ENCODE measurements around the gene MEP1A.

MEP1A gene

DNA sequence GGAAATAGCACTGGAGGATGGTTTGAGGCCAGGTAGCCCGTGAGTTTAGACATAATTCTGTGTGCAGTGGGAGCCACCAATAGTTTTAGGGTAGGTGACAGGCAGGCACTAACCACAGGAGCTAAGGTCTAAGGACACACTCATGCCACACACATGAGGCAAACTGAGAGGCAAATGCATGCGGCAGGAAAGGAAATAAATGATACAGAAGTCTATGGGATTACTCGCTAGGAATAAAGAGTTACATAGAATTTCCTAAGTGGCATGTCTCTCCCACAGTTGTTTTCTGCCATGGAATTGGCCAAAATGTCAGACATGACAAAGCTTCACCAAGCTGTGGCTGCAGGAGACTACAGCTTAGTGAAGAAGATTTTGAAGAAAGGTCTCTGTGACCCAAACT, 41.5 kb upstream of the MEP1A start:
- no peak overlapping the region for H3K27ac ChIP-seq
- CTCF ChIA-PET = interaction anchor here (0.6 kb wide), 1 partner anchor 476 kb away, joined by 6 read pairs; no protein-coding TSS in a partner anchor
- TF ChIP-seq, protein P1, sequence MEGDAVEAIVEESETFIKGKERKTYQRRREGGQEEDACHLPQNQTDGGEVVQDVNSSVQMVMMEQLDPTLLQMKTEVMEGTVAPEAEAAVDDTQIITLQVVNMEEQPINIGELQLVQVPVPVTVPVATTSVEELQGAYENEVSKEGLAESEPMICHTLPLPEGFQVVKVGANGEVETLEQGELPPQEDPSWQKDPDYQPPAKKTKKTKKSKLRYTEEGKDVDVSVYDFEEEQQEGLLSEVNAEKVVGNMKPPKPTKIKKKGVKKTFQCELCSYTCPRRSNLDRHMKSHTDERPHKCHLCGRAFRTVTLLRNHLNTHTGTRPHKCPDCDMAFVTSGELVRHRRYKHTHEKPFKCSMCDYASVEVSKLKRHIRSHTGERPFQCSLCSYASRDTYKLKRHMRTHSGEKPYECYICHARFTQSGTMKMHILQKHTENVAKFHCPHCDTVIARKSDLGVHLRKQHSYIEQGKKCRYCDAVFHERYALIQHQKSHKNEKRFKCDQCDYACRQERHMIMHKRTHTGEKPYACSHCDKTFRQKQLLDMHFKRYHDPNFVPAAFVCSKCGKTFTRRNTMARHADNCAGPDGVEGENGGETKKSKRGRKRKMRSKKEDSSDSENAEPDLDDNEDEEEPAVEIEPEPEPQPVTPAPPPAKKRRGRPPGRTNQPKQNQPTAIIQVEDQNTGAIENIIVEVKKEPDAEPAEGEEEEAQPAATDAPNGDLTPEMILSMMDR (conservative IDR thresholded peaks at IDR 0.05; ENCODE audit: low read depth) = no peak
- POLR2A ChIA-PET (ENCODE audit: low non-redundant PET) = no interaction called here
- DNase-seq (ENCODE audit: low spot score) = no peak

DNA sequence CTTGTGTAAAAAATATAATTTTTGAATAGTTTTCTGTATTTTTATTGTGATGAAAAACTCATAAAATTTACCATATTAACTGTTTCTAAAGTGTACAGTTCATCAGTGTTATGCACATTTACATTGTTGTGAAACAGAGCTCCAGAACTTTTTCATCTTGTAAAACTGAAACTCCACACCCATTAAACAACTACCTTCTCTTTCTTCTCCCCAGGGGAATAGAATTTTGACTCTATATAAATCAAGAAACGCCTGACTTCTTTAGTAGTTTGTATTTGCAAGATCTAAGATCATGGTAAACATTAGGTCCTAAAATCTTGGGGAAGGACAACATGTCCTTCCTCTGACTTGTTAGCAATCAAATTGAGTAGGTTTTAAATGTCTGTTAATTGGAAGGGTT, 37.3 kb upstream of the MEP1A start:
- DNase-seq (ENCODE audit: low spot score) = no peak
- ChIA-PET POLR2A (ENCODE audit: low non-redundant PET) (no interaction called here), CTCF (interaction anchor here (0.8 kb wide), 1 partner anchor 665 kb away, joined by 3 read pairs; no protein-coding TSS in a partner anchor)
- H3K27ac ChIP-seq = no peak overlapping the region
- TF ChIP-seq, protein P1 (conservative IDR thresholded peaks at IDR 0.05; ENCODE audit: low read depth) = no peak

DNA sequence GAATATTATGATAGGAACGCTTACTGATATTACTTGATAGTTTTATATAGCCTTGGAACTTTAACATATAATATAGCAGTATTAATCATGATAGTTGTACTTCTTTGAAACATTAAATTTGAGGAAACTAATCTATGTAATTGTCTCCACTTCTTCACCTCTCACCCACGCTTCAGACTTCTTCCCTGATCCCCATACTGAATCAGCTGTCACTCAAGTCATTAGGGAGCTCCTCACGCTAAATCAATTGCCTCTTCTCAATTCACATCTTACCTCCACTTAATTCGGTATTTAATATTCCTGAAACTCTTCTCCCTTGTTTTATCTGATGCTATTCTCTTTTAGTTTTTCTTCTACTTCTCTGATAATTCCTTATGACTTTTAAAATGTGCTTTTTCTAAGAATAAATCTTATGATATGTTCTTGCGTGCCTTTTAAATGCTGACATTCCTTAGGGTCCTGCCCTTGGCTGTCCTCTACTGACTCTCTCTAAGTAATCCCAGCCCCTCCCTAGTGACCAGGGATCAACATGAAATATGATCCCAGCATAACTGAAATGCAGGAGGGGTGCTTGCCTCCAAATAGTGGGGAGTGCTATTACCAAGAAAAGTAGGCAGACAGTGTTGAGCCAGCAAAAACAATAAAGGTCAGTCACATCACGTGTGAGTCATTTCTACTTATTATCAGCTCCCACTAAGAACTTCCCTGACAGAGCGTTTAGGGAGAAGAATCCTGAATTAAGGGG, 36.5 kb upstream of the MEP1A start:
- ChIA-PET POLR2A (ENCODE audit: low non-redundant PET) (no interaction called here), CTCF (interaction anchor here (0.6 kb wide), 1 partner anchor 53 kb away, joined by 3 read pairs; no protein-coding TSS in a partner anchor)
- H3K27ac ChIP-seq = no peak overlapping the region
- peak; percentile 4 for DNase-seq (ENCODE audit: low spot score)
- TF ChIP-seq, protein P1 (conservative IDR thresholded peaks at IDR 0.05; ENCODE audit: low read depth) = no peak

DNA sequence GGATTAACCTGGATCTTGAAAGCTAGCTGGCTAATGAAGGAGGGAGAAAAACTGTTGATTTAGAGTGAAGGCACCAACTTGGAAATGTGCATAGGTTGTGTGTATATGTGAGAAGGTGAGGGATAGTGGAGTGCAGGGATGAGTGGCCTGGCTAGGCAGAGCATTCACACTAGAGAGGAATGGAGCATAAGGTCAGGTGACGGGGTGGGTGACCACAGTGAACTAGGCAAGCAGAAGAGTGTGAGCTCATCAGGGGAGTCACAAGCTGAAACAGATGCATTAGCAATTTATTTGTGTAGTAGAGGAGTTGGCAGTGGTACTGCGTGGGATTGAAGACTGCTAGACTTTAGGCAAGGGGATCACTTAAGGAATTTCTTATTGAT, 36.0 kb upstream of the MEP1A start:
- ChIA-PET CTCF (interaction anchor here (0.6 kb wide), 1 partner anchor 54 kb away, joined by 3 read pairs; no protein-coding TSS in a partner anchor), POLR2A (ENCODE audit: low non-redundant PET) (no interaction called here)
- TF ChIP-seq, protein P1 (conservative IDR thresholded peaks at IDR 0.05; ENCODE audit: low read depth) = no peak
- H3K27ac ChIP-seq = no peak overlapping the region
- no peak for DNase-seq (ENCODE audit: low spot score)

DNA sequence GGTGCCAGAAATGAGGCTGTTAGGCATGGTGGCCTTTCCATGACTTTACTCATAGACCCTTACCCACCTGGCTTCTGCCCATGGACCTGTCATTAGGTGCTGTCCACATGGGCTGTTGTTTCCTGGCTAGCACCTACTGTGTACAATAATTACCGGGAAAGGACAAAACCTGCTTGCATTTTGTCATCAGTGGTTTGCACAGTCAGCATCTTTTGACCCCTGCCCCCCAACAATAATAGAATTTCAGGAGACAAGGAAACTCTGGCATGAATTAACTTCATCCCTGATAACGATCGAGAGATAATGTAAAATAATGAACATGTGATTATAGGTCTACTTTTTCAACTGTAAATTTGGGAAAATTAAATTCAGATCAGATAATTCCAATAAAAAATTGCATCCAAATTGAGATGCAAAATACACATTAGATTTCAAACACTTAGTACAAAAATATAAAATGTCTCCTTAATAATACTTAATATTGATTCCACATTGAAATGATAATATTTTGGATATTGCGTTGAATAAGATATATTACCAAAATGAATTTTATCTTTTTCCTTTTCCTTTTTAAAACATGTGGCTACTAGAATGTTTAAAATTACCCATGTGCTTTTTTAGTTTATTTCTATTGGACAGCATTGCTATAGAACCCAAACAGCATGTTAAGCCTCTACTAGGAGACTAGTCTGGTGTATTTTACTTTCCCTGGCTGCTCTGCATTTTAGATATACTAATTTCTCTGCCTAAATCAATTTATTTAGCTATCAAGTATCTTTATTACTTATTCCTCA, 34.0 kb upstream of the MEP1A start:
- TF ChIP-seq, protein P1 (conservative IDR thresholded peaks at IDR 0.05; ENCODE audit: low read depth) = no peak
- ChIA-PET POLR2A (ENCODE audit: low non-redundant PET) (no interaction called here), CTCF (no interaction called here)
- DNase-seq (ENCODE audit: low spot score) = no peak
- H3K27ac ChIP-seq = no peak overlapping the region

DNA sequence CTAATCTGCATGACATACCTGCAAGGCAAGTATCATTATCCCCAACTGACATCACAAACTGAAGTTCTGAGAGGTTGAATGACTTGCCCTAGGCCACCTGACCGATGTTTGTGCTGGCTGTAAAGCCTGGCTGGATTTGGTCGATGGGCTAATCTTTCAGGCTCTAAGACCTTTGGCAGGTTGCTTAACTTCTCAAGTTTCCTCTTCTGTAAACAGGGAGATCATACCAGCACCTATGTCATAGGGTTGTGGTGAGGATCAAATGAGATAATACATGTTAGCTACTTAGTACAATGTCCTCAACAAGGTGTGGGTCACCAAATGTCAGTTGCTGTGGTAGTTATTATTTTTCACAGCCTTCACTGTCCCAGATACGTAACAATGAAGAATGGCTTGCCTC, 32.3 kb upstream of the MEP1A start:
- ChIA-PET CTCF (no interaction called here), POLR2A (ENCODE audit: low non-redundant PET) (no interaction called here)
- TF ChIP-seq, protein P1 (conservative IDR thresholded peaks at IDR 0.05; ENCODE audit: low read depth) = no peak
- no peak overlapping the region for H3K27ac ChIP-seq
- DNase-seq (ENCODE audit: low spot score) = no peak

All from RWPE1 (cell line).